NCI-H1930 (cell line): ENCODE data around the gene AGPAT4.
"Not testable (repeated sequence)": the region's sequence is repeated elsewhere in the genome, so short reads cannot be mapped to it uniquely, and the experiment has no call there.

Experiments
- DNase-seq, 2 experiments: peaks; one replicate each; lab custom pipeline; 2025; lab: John Stamatoyannopoulos, UW

AGPAT4 gene

DNA sequence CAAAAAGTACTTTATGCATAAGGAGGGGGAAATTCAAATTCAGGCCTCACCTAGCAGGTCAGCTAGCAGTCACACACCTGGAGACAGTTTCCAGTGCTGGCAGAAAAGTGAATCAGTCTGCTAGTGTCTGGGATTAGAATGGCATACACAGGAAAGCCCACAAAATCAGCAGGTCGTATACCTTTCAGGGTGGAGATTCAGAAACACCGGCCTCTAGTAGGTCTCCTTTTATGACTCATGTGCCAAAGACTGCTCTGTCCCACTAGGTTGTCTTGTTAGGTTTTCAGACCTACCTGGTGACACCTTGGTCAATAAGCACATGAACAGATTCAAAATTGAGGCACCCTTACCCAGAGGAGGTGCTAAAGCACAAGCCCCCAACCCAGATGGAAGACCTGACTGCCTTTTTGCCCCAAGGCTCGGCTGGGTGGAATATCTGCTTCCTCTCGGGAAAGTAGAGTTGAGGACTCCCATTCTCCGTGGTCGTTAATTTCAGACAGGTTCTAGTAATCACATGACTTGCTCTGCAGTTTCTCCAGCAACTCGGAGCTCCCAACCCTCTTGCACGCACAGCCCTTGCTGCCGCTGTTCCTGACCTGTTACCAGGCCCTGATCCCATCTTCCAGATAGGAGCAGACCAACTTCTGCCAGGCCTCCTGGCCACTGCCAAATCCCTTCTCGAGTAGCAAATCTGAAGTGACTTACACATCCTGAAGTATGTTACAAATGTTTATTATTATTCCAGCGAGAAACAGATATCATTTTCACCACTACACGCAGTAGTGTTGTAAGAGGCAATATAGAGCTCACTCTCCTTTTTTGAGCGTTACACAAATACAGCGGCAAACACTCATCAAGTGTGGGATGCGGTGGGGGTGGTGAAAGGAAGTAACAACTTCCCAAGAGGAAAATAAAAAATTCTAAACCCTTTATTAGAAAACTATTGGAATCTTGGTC is 46.6 kb downstream of the AGPAT4 start:
- no peak for DNase-seq

DNA sequence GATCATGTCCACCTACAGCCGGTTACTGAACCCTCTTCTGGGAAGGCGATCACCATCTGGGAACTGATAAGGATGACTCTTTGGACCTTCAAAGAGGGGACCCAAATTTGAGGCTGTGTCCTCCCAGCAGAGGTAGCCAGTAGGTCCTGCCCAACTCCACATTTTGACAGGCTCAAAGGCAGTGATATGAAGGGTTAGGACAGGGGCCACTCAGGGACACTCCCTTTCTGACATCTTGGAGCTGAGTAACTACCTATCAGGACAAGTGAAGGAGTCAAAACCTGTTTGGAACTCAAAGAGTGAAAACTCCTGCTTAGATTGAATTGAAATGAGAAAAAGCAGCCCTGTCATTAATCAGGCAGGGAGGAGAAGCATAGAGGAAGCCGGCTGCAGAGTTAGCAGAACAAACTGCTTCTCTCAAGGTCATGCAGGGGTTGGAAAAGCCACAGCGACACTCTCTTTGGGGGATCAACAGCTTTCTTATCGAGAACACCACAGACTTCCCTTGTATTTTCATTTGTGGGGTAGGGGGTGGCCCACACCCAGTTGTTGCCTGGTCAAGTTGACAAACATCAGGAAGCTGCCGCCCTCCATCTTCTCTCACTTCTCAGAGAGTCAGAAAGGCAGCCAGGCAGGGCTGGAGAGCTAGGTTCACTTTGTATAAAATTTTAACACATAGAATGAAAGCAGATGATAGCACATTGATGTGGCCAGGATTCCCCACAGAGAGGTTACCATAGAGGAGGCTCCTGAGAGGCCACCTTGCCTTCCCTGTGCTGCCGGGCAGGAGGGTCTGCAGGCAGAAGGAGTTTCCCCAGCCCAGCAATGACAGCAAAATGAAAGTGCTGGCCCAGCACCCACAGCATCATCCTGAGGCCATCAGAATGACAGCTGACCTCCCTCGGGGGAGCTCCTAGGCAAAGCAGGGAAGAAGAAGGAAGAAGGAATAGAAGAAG is 47.6 kb downstream of the AGPAT4 start:
- no peak for DNase-seq

DNA sequence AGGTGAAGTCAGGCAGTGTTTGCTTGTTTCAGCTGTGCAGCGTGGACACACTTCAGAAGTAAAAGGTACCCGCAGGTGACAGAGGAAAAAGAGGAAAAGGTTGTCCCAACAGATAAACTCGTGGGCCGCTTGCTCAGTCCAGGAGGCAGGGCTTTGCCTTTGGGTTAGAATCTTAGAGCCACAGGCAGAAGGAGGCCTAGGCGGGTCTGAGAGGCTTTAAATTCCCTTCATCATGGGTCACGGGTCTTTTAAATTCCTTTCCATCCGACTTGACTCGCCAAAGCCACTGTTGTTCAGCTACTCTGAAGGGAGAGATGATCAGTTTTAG is 48.2 kb downstream of the AGPAT4 start:
- DNase-seq = no peak

DNA sequence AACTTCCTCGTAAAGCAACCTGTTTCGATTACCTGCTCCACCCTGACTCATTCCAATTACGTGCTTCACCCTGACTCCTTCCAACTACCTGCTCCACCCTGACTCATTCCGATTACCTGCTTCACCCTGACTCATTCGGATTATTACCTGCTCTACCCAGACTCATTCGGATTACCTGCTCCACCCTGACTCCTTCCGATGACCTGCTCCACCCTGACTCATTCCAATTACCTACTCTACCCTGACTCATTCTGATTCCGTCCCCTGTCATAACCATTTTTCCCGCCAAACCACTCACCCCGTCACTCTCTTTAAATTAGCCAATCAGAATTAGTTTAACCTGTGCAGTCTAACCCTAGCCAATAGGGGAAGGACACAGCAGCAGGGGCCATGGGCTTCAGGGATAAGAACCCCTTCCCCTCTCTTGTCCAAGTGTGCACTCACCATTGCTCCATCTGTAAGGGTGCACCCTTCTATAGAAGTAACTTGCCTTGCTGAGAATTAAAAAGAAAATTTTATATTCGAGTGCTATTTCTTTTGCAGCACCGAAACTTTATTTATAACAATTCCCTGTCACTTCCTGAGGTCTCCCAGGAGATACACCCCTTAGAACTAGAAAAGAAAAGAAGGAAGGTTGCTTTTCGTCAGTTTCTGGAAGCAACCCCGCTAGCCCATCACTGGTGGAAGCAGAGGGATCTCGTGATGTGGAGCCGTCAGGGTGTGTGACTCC is 48.7 kb downstream of the AGPAT4 start:
- not testable (repeated sequence) for DNase-seq

DNA sequence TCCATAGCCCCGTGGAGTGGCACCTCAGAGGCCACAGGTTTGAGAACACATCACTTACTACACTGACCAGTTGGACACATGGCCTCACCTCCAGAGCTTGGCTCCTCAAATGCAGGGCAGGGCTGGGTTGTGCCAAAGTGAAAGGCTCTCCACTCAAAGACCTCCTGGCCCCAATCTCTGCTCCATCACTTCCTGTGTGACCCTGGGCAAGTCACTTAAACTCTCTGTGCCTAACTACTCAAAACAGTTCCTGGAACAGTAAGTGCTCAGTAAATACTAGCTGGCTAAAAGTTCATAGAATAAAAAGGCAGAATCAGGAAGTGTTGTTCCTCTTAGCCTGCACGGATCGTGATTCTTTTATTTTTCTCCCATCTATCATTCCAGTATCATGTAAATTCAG is 50.2 kb downstream of the AGPAT4 start:
- no peak for DNase-seq

DNA sequence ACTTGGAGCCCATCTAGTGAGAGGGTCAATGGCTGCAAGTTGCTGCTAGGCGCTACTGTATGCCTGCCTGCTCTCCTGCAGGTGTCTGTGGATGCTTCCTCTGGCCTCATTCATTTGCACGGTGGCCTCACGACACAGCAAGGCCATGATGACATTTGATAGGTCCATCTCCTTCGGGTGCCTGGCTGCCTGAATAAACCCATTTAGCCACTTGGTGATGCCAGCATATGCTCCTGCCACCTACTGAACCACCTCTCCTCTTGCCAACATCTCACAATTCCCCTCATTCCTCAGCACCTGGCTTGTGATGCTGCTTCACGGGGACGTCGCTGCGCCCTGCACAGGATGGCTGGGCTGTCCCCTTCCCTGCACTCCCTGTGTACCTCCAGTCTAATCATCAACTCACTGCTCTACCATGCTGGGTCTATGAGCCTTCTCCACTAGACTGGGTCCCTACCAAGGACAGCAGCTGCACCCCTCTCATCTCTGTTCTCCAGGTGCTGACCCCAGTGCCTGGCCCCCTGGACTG is 51.1 kb downstream of the AGPAT4 start:
- no peak for DNase-seq

DNA sequence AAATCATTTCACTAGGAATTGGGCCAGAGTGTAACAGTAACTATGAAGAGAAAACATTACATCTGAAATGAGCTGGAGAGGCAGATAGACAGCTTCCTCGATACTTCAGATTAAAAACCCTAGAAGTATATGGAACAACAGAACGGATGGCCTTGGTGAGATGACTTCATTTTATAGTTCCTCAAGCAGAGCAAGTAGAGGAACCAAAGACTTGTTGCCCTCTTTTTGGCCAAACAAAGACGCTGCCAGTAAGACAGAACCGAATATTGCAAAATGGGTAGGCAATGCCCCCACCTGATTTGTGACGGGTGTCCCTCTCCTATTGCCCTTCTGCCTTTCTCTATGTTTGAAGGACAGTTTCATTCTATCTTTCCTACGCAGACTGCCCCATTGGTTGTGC is 53.5 kb downstream of the AGPAT4 start:
- no peak for DNase-seq

DNA sequence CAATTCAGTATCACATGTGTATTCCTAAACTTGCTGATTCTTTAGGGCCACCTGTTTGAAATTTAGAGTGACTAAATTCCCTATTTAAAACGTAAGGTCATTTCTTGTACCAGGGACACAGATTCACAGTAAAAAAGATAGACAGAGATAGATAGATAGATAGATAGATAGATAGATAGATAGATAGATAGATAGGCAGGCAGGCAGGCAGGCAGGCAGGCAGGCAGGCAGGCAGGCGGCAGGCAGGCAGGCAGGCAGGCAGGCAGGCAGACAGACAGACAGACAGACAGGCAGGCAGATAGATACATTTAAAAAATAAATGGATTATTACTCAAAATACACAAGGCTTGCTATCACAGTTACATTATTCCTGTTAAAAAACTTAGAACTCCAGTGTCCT is 54.2 kb downstream of the AGPAT4 start:
- DNase-seq = no peak

DNA sequence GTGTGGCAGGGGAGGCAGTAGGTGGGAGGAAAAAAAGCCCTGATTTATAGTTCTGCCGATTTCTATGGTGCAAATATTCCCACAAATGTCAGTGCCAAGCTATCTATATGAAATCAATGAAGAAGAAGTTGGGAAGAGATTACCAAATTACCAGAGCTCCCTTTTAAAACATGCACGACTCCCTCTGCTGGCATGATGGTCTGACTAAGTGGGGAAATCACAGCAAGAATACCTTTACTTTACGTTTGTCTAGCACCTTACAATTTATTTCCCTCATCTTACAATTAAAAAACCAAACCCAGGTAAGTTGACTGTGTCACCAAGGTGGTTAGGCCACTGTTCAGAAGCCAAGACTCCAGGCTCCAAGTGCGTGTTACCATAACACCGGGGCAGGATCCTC is 55.6 kb downstream of the AGPAT4 start:
- DNase-seq = no peak

DNA sequence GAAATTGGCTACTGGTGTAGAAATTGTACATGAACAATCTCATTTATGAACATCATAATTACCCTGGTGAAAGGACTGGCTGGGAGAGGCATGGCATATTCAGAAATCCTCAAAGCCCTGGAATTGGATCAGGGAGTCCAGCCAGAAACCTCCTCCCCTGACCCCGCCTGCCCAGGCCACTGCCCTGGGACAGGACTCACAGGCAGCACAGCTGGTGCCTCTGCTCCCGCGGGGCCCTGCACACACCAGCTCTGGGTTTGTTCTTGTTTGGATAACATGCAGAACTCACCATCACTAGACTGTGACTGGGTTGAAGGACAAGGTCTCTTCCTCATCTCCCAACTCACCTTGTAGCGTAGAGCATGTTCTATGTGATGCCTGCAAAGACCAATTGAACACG is 56.2 kb downstream of the AGPAT4 start:
- DNase-seq = no peak

DNA sequence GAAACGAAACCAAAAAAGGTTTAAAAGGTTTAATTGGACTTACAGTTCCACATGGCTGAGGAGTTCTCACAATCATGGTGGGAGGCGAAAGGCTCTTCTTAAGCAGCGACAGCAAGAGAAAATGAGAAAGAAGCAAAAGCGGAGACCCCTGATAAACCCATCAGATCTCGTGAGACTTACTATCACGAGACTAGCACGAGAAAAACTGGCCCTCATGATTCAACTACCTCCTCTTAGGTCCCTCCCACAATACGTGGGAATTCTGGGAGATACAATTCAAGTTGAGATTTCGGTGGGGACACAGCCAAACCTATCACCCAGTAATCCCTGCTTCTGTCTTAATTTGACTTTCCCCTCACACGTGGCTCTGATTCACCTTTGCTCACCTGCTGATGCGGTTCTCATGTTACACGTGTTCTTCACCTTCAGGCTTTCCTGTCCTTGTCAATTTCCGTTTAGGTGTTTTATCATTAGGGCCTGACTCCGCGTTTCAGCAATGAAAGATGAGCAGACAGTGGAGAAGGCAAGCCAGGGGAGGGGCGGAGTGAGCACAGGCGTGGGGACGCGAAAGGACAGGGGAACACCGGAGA is 57.1 kb downstream of the AGPAT4 start:
- no peak for DNase-seq

DNA sequence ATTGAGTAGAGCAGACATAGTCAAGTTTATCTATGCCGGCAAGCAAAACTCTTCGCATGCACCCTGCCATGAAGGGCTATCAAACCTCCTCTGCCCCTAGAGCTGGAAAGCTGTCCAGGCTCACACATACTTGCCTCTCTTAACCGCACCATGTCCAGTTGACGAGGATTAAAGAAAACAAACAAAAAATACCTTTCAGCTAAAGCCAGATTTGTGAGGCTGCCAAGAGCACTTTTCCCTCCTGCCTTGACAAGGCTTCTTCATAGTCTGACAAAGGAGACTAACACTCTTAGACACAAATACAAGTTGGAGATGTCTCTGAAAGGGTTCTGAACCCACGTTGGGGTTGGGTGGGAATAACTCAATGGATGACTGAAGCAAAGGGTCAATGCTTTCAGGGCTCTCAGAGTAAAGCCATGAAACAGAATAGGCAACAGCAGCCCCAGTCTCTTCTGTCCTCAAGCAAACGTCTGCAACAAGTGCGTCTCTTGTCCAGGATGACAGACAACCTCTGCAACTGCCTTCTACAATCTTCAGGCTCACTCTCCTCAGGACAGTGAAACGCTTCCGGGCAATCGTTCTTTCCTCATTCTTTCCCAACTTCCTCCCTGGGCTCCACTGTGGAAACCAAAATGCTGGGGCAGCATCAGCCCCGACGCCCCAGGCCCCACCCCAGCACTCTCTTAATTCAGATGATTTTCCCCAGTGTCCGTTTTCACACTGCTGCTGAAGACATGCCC is 57.8 kb downstream of the AGPAT4 start:
- DNase-seq = no peak

DNA sequence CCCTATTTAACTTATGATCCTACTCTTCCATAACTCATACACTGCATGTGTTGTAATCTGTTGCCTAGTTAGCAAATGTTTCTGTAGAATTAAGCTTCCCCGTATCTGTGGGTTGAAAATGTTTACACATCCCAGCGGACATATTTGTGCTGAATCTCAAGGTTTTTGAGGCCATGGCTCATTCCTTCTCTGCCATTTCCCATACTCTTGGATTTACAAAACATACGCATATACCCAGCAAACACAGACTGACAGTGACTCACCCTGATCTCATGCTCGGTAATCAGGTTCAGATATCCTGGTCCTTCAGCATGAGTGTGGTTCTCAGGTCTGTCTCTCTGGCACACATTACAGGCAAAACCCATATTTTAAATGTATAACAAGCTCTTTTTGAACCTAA is 58.7 kb downstream of the AGPAT4 start:
- no peak for DNase-seq

DNA sequence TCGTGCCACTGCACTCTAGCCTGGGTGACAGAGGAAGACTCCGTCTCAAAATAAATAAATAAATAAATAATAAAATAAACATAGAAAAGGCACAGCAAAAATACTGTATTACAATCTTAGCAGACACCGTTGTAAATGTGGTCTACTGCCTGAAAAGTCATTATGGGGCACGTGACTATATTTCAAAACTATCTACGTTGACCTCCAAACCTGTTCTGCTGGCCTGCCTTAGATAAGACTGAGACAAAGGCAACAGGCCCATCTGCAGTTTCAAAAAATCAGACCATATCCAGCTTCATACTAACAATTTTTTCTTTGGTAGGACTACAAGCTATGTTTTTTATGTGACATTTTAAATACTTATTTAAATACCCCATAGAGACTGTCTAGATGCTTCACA is 59.1 kb downstream of the AGPAT4 start:
- no peak for DNase-seq

DNA sequence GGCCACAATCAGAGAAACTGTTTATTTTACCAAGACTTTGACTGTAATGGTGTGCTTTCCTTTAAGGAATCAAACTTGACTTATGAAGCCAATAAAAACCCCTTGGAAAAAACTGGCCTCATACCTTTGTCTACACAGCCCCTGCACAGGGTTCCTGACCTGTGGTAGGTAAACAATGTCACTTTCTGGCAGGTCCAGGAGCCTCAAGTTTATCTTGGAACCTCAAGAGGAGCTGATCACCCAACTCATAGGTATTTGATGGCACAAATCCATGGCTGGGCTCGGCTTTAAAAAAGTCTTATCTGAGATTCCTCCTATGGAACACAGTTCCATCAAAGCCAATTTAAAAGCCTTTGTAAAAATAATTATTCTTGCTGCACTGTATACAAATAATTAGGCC is 61.0 kb downstream of the AGPAT4 start:
- no peak for DNase-seq

DNA sequence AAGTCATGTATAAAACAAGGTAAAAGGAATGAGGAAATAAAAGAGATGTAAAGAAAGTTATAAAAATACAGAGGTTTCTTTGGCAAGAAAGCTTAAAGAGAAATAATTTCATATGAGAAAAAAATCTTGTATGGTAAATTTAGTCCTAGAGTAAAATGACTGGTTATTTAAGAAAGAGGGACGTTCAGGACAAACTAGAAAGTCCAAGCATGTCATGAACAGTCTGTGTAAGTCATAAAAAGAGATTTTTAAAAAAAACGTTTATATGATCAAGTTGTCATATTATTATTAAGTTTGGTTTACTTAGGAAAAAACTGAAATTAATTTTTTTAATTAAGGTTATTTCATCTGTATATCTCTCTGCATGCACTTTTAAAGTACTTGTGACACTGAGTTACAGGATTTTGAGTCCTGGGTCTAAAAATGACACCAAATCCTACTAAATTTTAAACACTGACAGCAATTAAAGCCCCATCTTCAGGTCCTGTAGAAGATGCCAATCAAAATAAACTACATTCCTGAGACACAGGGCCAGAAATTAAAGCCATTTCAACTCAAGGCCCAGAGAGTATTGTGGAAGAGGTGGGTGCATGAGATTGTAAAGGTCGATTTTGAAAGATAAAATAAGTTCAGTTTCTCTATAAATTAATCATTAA is 62.4 kb downstream of the AGPAT4 start:
- DNase-seq = peak in 1 of 2 experiments; percentile 4

DNA sequence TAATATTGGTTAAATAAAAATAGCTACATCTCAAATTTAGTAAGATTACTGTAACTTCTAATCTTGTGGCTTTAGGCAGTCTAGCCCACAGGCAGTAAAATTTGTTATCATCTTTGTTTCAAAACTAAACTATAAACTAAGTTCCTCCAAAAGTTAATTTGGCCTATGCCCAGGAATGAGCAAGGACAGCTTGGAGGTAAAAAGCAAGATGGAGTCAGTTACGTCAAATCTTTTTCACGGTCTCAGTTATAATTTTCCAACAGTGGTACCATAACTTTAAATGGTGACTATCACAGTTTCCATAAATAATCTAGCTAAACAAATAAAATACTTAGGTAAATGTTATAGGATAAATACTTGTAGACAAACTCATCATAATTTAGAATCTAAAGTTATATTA is 63.0 kb downstream of the AGPAT4 start:
- no peak for DNase-seq

DNA sequence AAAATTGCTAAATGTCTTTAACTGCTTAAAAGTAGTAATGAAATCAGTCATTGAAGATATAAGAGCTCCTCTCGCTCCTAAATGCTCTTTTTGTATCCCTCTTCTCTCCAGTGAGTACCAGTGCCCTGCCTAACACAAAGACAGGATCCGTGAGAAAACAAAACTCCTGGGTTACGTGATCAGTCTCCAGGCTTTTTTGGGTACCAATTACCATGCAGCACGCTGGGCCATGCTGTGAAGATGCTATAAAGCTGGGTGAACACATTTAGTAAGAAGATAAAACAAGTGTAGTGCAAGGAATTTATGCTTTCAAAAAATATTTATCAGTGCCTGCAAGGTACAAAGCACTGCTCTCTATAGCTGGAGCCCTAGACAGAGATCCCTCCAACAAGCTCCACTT is 66.7 kb downstream of the AGPAT4 start:
- DNase-seq = no peak

DNA sequence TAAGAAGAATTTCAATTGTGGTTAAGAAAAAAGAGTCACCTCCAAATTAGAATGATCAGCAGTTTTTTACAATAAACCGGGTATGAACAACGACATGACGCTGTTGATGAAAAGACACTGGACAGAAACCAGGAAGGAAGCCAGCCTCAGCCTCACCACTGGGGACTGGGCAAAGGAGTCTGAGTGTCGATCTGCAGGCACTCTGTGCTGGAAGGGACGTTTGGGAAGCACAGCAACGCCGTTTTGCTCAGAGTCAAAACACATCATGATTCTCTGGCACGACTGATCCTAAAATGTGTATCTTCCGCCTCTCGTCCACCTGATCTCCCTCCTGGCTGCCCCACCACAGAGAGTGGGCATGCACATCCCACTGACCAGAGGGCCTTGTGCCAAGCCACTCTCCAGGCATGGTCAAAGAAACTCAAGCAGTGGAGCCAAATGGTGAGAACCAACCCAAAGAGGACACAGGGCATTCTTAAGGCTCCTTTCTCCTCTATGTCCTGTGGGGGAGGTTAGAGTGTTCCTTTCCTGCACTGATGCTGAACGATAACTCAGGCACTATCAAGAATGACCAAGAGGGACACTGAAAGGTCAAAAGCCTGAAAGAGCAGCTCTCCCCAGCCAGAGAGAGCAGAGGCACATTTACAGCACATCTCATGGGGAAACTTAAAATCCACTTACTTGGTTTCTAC is 68.8 kb downstream of the AGPAT4 start:
- no peak for DNase-seq
